HG03066 (cell line): Measurements from ENCODE around the gene ANO1.

ENCODE experiments used
- ATAC-seq: cut with Tn5 transposase; IDR thresholded peaks from one replicate; pipeline ENCODE4 v1.9.1; 2021; ENCODE audit warnings: low read depth; ENCODE audit not compliant: unreplicated experiment

ANO1 gene

DNA sequence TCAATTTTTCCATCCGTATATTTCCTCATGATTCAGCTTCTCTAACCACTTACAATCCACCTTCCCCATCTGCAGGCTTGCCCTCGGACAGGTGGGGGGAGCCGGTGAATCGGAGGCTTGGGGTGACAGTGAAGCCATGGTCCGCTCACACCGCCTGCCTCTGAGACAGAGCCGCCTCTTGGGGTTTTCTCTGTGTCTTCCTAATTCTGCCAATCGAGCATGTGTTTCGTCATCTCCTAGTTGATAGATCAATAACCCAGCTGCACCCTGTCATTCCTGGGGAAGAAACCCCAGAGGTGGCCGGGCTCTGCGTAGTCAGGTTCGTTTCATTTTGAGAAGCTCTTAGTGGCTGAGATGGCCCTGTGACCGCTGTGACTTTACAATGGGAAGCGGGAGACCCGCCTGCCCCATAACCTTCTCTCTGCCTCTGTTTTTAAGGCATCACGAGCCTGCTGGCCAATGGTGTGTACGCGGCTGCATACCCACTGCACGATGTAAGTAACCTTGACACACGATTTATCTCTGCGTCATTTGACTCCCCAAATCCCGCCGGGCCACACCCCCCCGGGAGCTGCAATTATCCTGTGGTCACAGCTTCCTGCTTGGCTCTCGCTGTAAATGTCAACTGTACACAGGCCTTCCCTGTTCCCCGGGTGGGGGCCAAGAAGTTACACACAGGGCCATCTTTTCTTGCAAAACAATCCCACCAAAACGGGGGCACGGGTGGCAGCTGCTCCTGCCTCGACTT lies 33.3 kb downstream of the ANO1 start:
- no peak for ATAC-seq

DNA sequence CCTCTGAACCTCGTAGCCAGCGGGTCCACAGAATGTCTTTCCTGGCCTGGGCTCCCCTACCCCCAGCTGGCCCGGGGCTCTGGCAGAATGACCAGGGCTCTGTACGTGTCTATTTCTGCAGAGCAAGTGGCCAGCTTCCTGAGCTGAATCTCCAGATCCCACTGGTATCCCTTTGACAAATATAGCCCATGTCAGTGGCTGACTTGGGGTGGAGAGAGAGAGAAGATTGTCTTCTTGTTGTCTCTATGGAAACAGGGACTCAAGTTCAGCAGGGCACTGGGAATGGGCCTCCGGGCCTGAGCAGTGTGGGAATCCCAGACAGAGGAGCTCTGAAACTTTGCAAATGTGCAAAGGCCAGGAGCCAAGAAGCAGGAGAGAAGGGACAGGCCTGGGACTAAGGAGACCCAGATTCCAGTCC lies 33.9 kb downstream of the ANO1 start:
- no peak for ATAC-seq

GRCh38 chr11:70113801-70114200 lies 35.7 kb downstream of the ANO1 start:
- no peak for ATAC-seq

GRCh38 chr11:70115778-70116177 lies 37.7 kb downstream of the ANO1 start:
- ATAC-seq = no peak

DNA sequence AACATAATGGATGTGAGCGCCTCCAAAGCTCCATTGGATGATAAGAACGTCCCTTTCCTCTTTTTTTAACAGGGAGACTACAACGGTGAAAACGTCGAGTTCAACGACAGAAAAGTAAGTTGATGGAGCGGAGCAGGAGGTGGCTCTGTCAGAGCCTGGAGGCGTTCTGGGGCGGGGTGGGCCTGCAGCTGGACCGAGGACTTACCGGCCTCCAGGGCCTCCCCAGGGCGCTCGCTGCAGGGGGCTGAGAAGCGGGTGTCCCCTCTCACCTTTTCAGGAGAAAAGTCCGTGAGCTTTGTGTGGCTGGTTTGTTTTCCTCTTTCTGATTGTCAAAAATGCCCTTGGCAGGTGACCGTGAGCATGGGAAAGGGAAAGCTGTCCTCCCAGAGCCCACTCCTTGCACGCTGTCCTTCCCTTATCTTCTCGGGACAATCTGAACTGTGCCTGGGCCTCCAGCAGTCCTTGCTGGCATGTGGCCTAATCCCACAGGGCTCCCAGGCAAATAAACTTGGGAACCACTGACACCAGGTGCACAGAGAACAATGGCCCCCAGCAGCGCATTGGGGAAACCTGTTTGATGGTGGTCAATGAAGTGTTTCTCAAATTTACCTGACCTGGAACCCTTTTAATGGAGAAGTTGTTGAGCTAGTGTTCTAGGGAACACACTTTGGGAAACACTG lies 38.4 kb downstream of the ANO1 start:
- no peak for ATAC-seq

- no peak for ATAC-seq
Observed at GRCh38 chr11:70117567-70118145, 39.5 kb downstream of the ANO1 start.

- no peak for ATAC-seq
Observed at GRCh38 chr11:70118642-70119041, 40.5 kb downstream of the ANO1 start.

GRCh38 chr11:70119502-70119901 lies 41.4 kb downstream of the ANO1 start:
- ATAC-seq = no peak

DNA sequence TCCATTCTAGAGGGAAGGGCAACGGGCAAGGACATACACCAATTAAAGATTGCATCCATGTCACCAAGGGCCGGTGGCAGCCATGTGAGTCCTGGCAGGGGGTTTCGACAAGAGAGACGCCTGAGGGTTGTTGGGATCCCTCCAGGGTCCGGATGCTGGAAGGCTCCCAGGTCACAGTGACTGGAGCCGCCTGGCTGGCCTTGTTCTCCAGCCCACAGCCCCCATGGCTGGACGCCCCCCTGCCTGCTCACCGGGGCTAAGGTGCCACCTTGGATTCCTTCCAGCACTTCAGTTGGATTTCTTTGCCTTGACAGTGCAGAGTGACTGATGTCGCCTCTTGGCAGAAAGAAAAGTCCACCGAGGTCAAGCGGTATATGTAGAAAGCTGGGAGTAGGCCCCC lies 42.6 kb downstream of the ANO1 start:
- ATAC-seq = no peak

- ATAC-seq = no peak
Observed at GRCh38 chr11:70122490-70123198, 44.5 kb downstream of the ANO1 start.

GRCh38 chr11:70123711-70124110 lies 45.6 kb downstream of the ANO1 start:
- ATAC-seq = no peak

- ATAC-seq = no peak
Observed at GRCh38 chr11:70124321-70125000, 46.3 kb downstream of the ANO1 start.

DNA sequence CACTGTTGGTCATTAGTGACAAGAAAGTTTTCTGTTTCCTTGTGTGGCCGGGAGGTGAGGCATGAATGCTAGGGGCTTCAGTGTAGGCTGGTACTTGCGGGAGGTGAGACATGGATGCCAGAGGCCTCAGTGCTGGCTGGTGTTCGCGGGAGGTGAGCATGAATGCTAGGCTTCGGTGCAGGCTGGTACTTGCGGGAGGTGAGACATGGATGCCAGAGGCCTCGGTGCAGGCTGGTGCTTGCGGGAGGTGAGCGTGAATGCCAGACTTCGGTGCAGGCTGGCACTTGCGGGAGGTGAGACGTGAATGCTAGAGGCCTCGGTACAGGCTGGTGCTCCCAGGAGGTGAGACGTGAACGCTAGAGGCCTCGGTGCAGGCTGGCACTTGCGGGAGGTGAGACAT lies 48.4 kb downstream of the ANO1 start:
- ATAC-seq = no peak

- no peak for ATAC-seq
Observed at GRCh38 chr11:70127653-70128434, 49.7 kb downstream of the ANO1 start.

- no peak for ATAC-seq
Observed at GRCh38 chr11:70128435-70128906, 50.4 kb downstream of the ANO1 start.

DNA sequence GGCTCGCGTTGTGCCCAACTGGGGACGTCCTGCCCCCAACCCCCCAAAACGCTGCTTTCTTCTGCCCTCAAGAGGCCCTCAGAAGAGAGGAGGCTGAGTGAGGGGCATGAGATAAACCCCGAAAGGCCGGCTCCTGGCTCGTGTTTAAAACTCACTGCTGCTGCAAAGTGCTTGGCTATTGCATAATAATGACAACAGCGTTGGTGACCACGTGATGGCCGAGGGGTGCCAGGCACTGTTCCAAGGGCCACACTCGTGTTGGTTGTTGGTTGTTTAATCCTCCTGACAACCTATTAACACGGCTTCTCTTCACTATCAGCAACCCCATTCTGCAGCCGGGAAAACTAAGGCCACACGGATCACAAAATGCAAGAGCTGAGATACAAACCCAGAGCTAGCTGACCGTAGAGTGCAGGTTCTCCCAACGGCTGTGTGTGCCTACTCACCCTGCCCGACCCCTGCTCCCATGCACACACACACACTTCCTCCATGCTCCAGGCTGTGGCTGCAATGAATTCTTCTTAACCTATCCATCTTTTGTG lies 51.0 kb downstream of the ANO1 start:
- no peak for ATAC-seq

DNA sequence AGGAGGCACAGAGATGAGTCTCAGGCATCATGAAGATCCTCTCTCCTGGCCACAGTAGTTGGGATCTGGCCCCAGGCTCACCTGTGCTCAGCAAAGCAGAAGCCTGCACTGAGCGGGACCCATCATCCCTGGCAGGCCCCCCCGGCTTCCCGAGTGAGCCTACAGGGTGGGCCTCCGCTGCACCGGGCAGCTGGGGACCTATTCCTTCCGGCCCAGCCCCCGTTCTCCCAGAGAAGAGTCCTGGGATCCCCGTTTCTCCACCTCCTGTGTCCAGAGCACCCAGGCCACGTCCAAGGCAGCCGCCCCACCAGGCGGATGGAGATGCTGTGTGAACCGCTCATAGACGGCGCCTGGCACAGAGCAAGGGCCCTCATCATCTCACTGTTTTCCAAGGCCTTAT lies 52.5 kb downstream of the ANO1 start:
- ATAC-seq = no peak

DNA sequence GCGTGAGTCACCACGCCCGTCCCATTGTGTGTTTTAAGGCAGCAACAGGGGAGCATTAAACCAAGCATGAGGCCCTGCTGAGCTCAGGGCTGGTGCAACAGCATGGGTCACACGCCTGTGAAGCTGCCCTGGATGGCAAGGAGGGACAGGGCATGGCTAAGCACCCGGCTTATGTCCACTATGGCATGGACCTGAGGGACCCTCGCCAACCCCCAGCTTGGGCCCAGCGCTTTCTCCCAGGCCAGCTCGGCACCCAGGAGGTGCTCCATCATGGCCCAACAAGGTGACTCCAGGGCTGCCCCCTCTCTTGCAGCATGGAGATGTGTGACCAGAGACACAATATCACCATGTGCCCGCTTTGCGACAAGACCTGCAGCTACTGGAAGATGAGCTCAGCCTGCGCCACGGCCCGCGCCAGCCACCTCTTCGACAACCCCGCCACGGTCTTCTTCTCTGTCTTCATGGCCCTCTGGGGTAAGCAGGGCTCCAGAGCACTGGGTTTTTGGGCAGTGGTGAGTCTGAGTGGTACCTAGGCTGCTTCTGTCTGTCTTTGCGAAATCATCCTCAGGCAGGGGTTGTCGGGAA lies 53.6 kb downstream of the ANO1 start:
- ATAC-seq = no peak

DNA sequence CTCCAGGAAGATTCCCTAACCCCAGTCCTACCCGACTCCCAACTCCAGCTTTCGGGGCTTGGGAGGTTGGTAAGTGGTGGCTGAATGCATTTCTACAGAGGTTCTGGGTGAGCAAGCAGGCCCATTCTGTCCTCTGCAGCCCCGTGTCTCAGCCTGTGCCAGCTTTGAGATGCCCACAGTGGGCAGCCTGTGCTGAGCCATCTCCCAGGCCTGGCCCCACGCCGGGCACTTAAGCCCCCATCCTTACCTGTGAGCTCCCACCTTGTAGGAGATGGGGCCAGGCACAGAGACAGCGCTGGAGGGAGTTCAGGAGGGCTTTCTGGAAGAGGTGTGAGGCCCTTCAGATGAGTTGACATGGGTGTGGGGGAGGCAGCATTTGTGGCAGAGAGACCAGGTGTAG lies 54.5 kb downstream of the ANO1 start:
- ATAC-seq = no peak
